Breast epithelium (tissue), 3 donors: ENCODE results near the gene ATP9B.

ENCODE experiments used
- CTCF ChIP-seq, 3 donors: fragments of 450-650 bp; IDR thresholded peaks; one replicate each; pipeline ENCODE4 v1.5.1; 2016 to 2017; ENCODE audit warnings: antibody characterized with exemption in 3 of 3, mild to moderate bottlenecking in 3 of 3, moderate library complexity in 3 of 3
- POLR2A ChIP-seq: fragments of 450-650 bp; IDR thresholded peaks from one replicate; pipeline ENCODE4 v1.6.1; 2016; ENCODE audit warnings: antibody characterized with exemption, mild to moderate bottlenecking, moderate library complexity

GRCh38 chr18:79218605-79219190, 149.5 kb downstream of the ATP9B start:
- TF ChIP-seq POLR2A: no peak
- no peak for TF ChIP-seq CTCF (IDR thresholded peaks at IDR 0.05)
